ENCODE data around the gene GRIP2.

The GRIP2 gene

DNA sequence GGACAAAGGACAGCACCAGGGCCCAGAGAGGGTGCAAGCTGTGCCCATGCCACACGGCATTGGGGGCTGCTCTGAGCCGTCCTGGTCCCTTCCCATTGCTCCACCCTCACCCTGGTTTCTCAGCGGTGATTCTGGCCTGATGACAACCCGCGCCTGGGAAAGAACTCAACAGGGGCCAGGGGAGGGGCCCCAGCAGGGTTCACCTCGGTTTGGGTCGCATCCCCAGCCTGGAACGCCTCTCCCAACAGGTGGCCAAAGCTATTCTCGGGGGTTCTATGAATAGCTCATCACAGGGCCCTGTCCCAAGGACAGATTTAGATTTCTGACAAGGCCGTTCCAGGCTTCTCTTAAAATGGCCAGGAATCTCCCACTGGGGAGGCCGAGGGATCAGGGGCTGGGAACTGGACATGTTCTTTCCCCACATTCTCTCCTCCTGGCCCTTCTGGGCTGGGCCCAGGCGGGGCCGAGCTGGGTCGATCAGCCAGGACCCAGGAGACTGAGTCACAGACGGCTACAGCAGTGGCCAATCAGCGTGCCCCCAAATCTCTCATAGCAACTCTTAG, 17.9 kb downstream of the GRIP2 start:
- TF ChIP-seq, protein P1, sequence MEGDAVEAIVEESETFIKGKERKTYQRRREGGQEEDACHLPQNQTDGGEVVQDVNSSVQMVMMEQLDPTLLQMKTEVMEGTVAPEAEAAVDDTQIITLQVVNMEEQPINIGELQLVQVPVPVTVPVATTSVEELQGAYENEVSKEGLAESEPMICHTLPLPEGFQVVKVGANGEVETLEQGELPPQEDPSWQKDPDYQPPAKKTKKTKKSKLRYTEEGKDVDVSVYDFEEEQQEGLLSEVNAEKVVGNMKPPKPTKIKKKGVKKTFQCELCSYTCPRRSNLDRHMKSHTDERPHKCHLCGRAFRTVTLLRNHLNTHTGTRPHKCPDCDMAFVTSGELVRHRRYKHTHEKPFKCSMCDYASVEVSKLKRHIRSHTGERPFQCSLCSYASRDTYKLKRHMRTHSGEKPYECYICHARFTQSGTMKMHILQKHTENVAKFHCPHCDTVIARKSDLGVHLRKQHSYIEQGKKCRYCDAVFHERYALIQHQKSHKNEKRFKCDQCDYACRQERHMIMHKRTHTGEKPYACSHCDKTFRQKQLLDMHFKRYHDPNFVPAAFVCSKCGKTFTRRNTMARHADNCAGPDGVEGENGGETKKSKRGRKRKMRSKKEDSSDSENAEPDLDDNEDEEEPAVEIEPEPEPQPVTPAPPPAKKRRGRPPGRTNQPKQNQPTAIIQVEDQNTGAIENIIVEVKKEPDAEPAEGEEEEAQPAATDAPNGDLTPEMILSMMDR (IDR thresholded peaks at IDR 0.05; ENCODE audit: insufficient read depth, low read depth, low read length, missing control alignments): no peak
- H3K4me3 ChIP-seq (ENCODE audit: low read length): no peak overlapping the region
- DNase-seq (ENCODE audit: low read depth): no peak

DNA sequence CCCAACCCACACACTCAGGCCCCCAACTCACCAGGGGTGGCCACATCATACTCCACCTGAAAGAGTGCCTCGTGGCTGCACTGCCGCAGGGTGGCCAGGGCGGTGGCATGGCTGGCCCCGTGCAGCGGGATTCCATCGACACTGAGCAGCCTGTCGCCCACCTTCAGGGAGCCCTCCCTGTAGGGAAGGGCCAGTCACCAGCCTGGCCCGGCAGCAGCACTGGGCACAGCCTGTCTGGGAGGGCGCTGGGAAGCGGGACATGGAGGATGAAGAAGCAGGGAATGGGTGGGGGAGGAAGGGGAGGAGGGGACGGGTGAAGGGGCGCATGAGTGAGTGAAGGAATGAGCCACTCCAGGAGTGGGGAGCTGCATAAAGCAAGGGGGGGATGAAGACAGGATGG, 18.5 kb downstream of the GRIP2 start:
- TF ChIP-seq, protein P1 (IDR thresholded peaks at IDR 0.05; ENCODE audit: insufficient read depth, low read depth, low read length, missing control alignments): no peak
- DNase-seq (ENCODE audit: low read depth): no peak
- no peak overlapping the region for H3K4me3 ChIP-seq (ENCODE audit: low read length)

DNA sequence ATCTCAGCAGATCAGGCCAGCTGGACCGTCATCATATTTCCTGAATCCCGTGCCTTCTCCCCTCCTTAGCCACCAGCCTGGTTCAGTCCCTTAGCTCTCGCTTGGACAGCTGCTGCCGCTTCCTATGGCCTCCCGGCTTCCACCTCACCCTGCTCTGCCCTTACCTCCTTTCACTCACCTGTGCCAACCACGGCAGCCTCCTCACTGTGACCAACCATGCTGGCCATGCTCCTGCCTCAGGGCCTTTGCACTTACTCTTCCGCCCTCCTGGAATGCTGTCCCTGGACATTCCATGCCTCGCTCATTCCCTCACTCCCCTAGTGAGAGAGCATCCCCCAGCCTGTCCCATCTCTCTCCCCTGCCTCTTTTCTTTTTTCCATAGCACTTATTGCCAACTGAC, 19.2 kb downstream of the GRIP2 start:
- H3K4me3 ChIP-seq (ENCODE audit: low read length): no peak overlapping the region
- TF ChIP-seq, protein P1 (IDR thresholded peaks at IDR 0.05; ENCODE audit: insufficient read depth, low read depth, low read length, missing control alignments): no peak

DNA sequence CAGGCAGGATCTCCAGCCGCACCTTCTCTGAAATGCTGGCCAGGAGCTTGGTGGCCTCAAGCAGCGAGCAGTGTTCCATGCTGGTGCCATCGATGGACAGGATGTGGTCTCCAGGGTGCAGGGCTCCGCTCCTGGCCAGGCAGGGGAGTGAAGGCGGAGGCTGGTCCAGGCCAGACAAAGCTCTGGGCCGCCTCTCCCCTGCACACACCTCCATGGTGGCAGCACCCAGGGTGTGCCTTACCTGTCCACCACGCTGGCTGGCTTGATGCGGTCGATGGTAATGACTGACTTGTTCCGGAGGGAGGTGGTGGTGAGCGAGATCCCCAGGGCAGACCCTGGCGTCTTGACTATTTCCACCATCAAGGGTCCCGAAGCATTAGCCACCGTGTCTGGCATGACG, 20.0 kb downstream of the GRIP2 start:
- no peak overlapping the region for H3K4me3 ChIP-seq (ENCODE audit: low read length)
- TF ChIP-seq, protein P1 (IDR thresholded peaks at IDR 0.05; ENCODE audit: insufficient read depth, low read depth, low read length, missing control alignments): no peak
- DNase-seq (ENCODE audit: low read depth): no peak

More for the DNA sequence above, 19.2 kb downstream of the GRIP2 start:
- no peak for DNase-seq (ENCODE audit: low read depth)

DNA sequence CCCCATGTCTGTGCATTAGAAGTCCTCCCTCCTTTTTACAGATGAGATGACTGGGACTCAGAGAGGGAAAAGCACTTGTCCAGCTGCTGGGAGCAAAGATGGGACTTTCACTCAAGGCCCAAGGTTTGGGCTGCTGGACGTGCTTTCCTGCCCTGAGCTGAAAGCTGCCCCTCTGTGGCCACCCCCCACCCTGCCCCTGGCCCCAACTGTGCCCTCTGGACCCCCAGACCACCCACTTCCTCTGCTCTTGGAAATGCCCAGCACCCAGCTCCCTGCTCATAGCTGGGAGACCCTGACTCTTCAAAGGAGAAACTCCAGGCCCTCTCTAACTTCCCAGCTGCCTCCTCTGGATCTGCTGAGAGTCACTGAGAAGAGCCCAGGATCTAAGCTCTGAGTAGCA, 20.7 kb downstream of the GRIP2 start:
- TF ChIP-seq, protein P1 (IDR thresholded peaks at IDR 0.05; ENCODE audit: insufficient read depth, low read depth, low read length, missing control alignments): no peak
- DNase-seq (ENCODE audit: low read depth): no peak
- no peak overlapping the region for H3K4me3 ChIP-seq (ENCODE audit: low read length)

DNA sequence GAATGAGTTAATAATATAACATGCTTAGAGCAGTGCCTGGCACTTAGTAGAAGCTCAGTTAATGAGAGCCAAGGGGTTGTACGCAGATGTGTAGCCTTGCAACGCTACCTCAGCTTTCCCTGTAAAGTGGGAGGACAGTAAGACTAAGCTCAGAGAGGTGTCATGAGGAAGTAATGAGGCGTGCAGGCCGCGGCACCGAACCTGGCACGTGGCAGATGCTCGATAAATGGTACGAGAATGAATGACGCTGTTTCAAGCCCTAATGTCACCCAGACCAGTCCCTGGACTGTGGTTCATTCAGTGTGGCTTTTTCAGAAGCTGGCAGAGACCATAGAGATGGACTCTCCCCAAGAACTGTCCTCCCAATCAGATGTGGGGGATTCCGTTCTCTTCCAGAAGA, 21.2 kb downstream of the GRIP2 start:
- no peak for DNase-seq (ENCODE audit: low read depth)
- TF ChIP-seq, protein P1 (IDR thresholded peaks at IDR 0.05; ENCODE audit: insufficient read depth, low read depth, low read length, missing control alignments): no peak
- H3K4me3 ChIP-seq (ENCODE audit: low read length): no peak overlapping the region

DNA sequence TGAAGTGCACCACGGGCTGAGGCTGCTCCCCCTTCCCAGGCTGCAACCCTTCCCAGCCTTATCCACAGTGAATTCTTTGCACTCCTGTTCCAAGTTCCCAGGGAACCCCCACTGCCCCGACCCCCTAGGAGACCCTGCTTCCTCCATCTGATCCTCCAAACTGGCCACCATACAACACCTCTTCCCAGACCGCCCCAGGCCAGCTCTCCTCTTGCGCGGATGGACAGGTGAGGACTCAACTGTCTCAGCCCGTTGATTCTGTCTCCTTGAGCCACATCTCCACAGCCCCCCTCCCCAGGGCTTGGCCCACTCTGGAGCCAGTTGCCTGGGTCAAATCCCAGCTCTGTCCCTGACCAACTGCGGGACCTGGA, 21.7 kb downstream of the GRIP2 start:
- H3K4me3 ChIP-seq (ENCODE audit: low read length): no peak overlapping the region
- DNase-seq (ENCODE audit: low read depth): no peak
- TF ChIP-seq, protein P1 (IDR thresholded peaks at IDR 0.05; ENCODE audit: insufficient read depth, low read depth, low read length, missing control alignments): no peak
